Measurements from ENCODE around the gene TIPIN. TPM values are rescaled to one million over a fixed set of nuclear protein-coding genes. Genes with fewer than 3 reads are reported as not detected.

Gene TIPIN
- total RNA-seq, 4 donors from 2014 or later = 2.2 to 4.0 (median 2.5) TPM; not detected in 1

DNA sequence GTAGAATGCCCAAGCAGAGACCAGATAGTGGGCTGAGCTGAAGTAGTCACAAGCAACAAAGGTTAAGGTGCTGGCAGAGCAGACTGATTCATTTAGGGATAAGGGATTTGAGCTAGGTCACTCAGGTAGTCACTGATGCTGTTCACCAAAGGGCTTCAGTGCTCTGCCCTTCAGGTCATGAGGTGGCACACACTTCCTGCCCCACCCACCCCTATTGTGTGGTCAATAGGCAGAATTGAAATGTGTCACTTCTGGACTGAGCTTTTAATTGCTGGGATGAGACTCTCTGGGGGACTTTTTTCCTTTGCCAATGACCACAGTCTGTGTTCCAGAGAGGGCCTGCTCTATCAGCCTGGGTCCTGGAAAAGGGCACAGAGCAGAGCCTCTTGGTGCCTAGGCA, 66.0 kb downstream of the TIPIN start:
- no peak for TF ChIP-seq CTCF (IDR thresholded peaks at IDR 0.05)
- no peak for TF ChIP-seq EP300 (IDR thresholded peaks at IDR 0.05; ENCODE audit: low read depth)
- no peak for TF ChIP-seq POLR2A (IDR thresholded peaks at IDR 0.05)
- TF ChIP-seq POLR2AphosphoS5 (IDR thresholded peaks at IDR 0.05) = no peak
- intact Hi-C loops (cut with DNase I; ENCODE audit: low total_unique reads) = no loop called here
- in situ Hi-C loops (cut with MboI; ENCODE audit: low pct_ligation_motif_present in 1 of 4, low pct_unique_long_range_greater_than_20kb in 1 of 4, low sequenced_read_pairs in 3 of 4) = no loop called here

GRCh38 chr15:66290007-66290406, 66.5 kb downstream of the TIPIN start:
- 93 to 100% methylated on average over 1 to 3 of the region's 3 CpGs for WGBS, 2 donors (ENCODE audit: low coverage in 1 of 2)
- H3K9me3 ChIP-seq = no peaks in the 10 kb centered on the region
- H3K27me3 ChIP-seq = no peaks in the 10 kb centered on the region
- no peak overlapping the region for H3K4me3 ChIP-seq
- H3K27ac ChIP-seq = no peak overlapping the region
- no peak for TF ChIP-seq POLR2A (IDR thresholded peaks at IDR 0.05)
- no peak for TF ChIP-seq EP300 (IDR thresholded peaks at IDR 0.05; ENCODE audit: low read depth)
- TF ChIP-seq CTCF (IDR thresholded peaks at IDR 0.05) = no peak
- no peak for TF ChIP-seq POLR2AphosphoS5 (IDR thresholded peaks at IDR 0.05)
- H3K36me3 ChIP-seq = no peaks in the 10 kb centered on the region
- in situ Hi-C loops (cut with MboI; ENCODE audit: low pct_ligation_motif_present in 1 of 4, low pct_unique_long_range_greater_than_20kb in 1 of 4, low sequenced_read_pairs in 3 of 4) (no loop called here), intact Hi-C loops (cut with DNase I; ENCODE audit: low total_unique reads) (no loop called here)
- no peak for DNase-seq
- peaks cover 9 to 24% (median 19%) of the 10 kb centered on the region in 4 donors for H3K4me1 ChIP-seq

More for the DNA sequence above, 66.0 kb downstream of the TIPIN start:
- Histone ChIP-seq H3K9me3 (no peaks in the 10 kb centered on the region), H3K27ac (no peak overlapping the region), H3K4me3 (no peak overlapping the region), H3K4me1 (peaks cover 14 to 29% (median 23%) of the 10 kb centered on the region in 4 donors), H3K27me3 (no peaks in the 10 kb centered on the region), H3K36me3 (no peaks in the 10 kb centered on the region)
- no peak for DNase-seq

DNA sequence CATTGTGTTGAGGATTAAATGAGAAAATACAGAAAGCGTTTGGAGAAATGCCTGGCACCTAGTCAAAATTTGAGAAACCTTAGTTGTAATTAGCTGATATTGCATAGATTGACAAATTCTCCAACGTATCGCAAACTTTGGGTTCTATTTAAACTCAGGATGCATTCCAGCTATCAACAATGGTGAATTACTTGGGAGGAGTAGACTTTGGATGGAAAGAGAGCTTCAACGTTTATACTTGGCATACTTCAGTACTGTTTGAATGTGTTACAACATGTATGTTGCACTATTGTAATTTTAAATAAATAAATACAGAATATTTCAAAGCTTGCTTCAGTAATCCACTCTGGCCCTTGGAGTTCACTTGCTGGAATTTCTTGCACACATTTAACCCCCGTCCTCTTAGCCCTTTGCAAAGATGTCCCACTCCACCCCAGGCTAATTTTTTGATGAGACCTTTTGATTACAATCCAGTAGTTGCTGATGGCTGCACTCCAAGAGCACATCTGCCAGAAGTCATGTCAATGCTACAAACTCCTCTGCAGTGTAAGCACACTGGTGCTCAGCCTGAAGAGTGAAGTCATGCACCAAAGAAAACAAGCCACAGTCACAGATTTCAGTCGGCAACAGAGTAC, 67.8 kb downstream of the TIPIN start:
- DNase-seq = no peak
- intact Hi-C loops (cut with DNase I; ENCODE audit: low total_unique reads) (no loop called here), in situ Hi-C loops (cut with MboI; ENCODE audit: low pct_ligation_motif_present in 1 of 4, low pct_unique_long_range_greater_than_20kb in 1 of 4, low sequenced_read_pairs in 3 of 4) (no loop called here)
- H3K27ac ChIP-seq = no peak overlapping the region
- 60 to 70% methylated on average over 3 to 6 of the region's 6 CpGs for WGBS, 2 donors (ENCODE audit: low coverage in 1 of 2)
- H3K4me1 ChIP-seq = peaks cover 0 to 14% (median 9%) of the 10 kb centered on the region in 4 donors
- H3K9me3 ChIP-seq = no peaks in the 10 kb centered on the region
- TF ChIP-seq EP300 (IDR thresholded peaks at IDR 0.05; ENCODE audit: low read depth) = no peak
- TF ChIP-seq POLR2AphosphoS5 (IDR thresholded peaks at IDR 0.05) = no peak
- no peak for TF ChIP-seq CTCF (IDR thresholded peaks at IDR 0.05)
- TF ChIP-seq POLR2A (IDR thresholded peaks at IDR 0.05) = no peak
- H3K4me3 ChIP-seq = no peak overlapping the region
- H3K27me3 ChIP-seq = no peaks in the 10 kb centered on the region
- no peaks in the 10 kb centered on the region for H3K36me3 ChIP-seq

- intact Hi-C loops (cut with DNase I; ENCODE audit: low total_unique reads) (no loop called here), in situ Hi-C loops (cut with MboI; ENCODE audit: low pct_ligation_motif_present in 1 of 4, low pct_unique_long_range_greater_than_20kb in 1 of 4, low sequenced_read_pairs in 3 of 4) (no loop called here)
- no peak for DNase-seq
- no peaks in the 10 kb centered on the region for H3K9me3 ChIP-seq
- peaks cover 0 to 14% (median 9%) of the 10 kb centered on the region in 4 donors for H3K4me1 ChIP-seq
- H3K4me3 ChIP-seq = no peak overlapping the region
- no peaks in the 10 kb centered on the region for H3K36me3 ChIP-seq
- no peak for TF ChIP-seq CTCF (IDR thresholded peaks at IDR 0.05)
- no peak for TF ChIP-seq POLR2AphosphoS5 (IDR thresholded peaks at IDR 0.05)
- no peak for TF ChIP-seq EP300 (IDR thresholded peaks at IDR 0.05; ENCODE audit: low read depth)
- TF ChIP-seq POLR2A (IDR thresholded peaks at IDR 0.05) = no peak
- H3K27me3 ChIP-seq = no peaks in the 10 kb centered on the region
- no peak overlapping the region for H3K27ac ChIP-seq
These were observed 68.4 kb downstream of the TIPIN start for GRCh38 chr15:66288093-66288492.

Data from transverse colon (tissue), 4 donors.